Smooth muscle cell (in vitro differentiated cells): ENCODE data around the gene TUT1. TPM values are rescaled to one million over a fixed set of nuclear protein-coding genes. Genes with fewer than 3 reads are reported as not detected.

ENCODE experiments used
- DNase-seq: peaks from one replicate; lab custom pipeline; 2025; ENCODE audit not compliant: unreplicated experiment; lab: John Stamatoyannopoulos, UW
- H2AFZ ChIP-seq: fragments of 200-600 bp; sonication (generic); 2 replicates; pipeline ENCODE4 v1.6.0; 2016; ENCODE audit warnings: antibody characterized with exemption, low read depth, mild to moderate bottlenecking
- H3F3A ChIP-seq: fragments of 200-600 bp; sonication (generic); 2 replicates; pipeline ENCODE4 v1.6.0; 2017; ENCODE audit warnings: antibody characterized with exemption, low read depth
- H3K27ac ChIP-seq: fragments of 200-600 bp; sonication (generic); 2 replicates; pipeline ENCODE4 v1.5.1; 2016; ENCODE audit warnings: low read depth, mild to moderate bottlenecking
- H3K27me3 ChIP-seq: fragments of 200-600 bp; sonication (generic); 2 replicates; pipeline ENCODE4 v1.6.1; 2016; ENCODE audit warnings: low read depth, mild to moderate bottlenecking
- H3K36me3 ChIP-seq: fragments of 200-600 bp; sonication (generic); 2 replicates; pipeline ENCODE4 v1.5.1; 2016; ENCODE audit warnings: low read depth
- H3K4me1 ChIP-seq: fragments of 200-600 bp; sonication (generic); 2 replicates; pipeline ENCODE4 v1.5.1; 2016; ENCODE audit warnings: low read depth
- H3K4me2 ChIP-seq: fragments of 200-600 bp; sonication (generic); 2 replicates; pipeline ENCODE4 v1.6.0; 2016; ENCODE audit warnings: mild to moderate bottlenecking
- H3K4me3 ChIP-seq: fragments of 200-600 bp; sonication (generic); 2 replicates; pipeline ENCODE4 v1.5.1; 2016; ENCODE audit warnings: mild to moderate bottlenecking
- H3K79me2 ChIP-seq: fragments of 200-600 bp; sonication (generic); 2 replicates; pipeline ENCODE4 v1.6.0; 2016; ENCODE audit warnings: low read depth, mild to moderate bottlenecking
- H3K9ac ChIP-seq: fragments of 200-600 bp; sonication (generic); 2 replicates; pipeline ENCODE4 v1.6.0; 2016; ENCODE audit warnings: low read depth
- H3K9me3 ChIP-seq: fragments of 200-600 bp; sonication (generic); replicated peaks from 2 replicates; pipeline ENCODE4 v1.5.1; 2016; ENCODE audit warnings: low read depth
- H4K20me1 ChIP-seq: fragments of 200-600 bp; sonication (generic); 2 replicates; pipeline ENCODE4 v1.6.0; 2016; ENCODE audit warnings: low read depth
- CTCF ChIP-seq: fragments of 200-600 bp; sonication (generic); IDR thresholded peaks from 2 replicates; pipeline ENCODE4 v1.5.1; 2017; ENCODE audit warnings: borderline replicate concordance, mild to moderate bottlenecking, antibody characterized with exemption; ENCODE audit not compliant: insufficient read depth, poor library complexity, severe bottlenecking
- WGBS: methylation state at CpG from one replicate; pipeline ENCODE4 v1.1.7; 2016; ENCODE audit warnings: low lambda C conversion rate; 5-methylcytosine and 5-hydroxymethylcytosine counted together
- polyA plus RNA-seq: library from polyadenylated mRNA; unstranded; fragments of >200 nt; fragmentation: Nextera tagmentation; extraction: Ambion mirVana; gene quantifications from 2 replicates; pipeline ENCODE4 v1.2.1, GENCODE V29; 2016
- total RNA-seq: library from RNA; depleted of rRNA; stranded (reverse); fragments of >200 nt; gene quantifications from 2 replicates; pipeline ENCODE4 v1.2.3, GENCODE V29; 2014

Gene TUT1
- total and polyA plus RNA-seq, 2 experiments from 2014 or later = 3.0 to 15.9 TPM

- Histone ChIP-seq H3K27me3 (no peaks in the 10 kb centered on the region), H3K36me3 (peaks cover 3% of the 10 kb centered on the region), H3K4me2 (no peak overlapping the region), H3K4me1 (no peaks in the 10 kb centered on the region), H3K9me3 (no peaks in the 10 kb centered on the region), H3K79me2 (peaks cover 10% of the 10 kb centered on the region), H3K9ac (no peak overlapping the region), H3K4me3 (no peak overlapping the region), H3F3A (peaks cover 5% of the 10 kb centered on the region), H2AFZ (no peak overlapping the region), H4K20me1 (no peaks in the 10 kb centered on the region), H3K27ac (no peak overlapping the region)
- DNase-seq = no peak
- TF ChIP-seq CTCF = no peak
- WGBS = 92% methylated on average over 17 of the region's 18 CpGs
Measured at GRCh38 chr11:62580959-62581715, 10.2 kb downstream of the TUT1 start.

GRCh38 chr11:62579252-62579651 is 12.1 kb downstream of the TUT1 start:
- Histone ChIP-seq H3K27ac (no peak overlapping the region), H3K79me2 (peaks cover 29% of the 10 kb centered on the region), H3K4me3 (no peak overlapping the region), H3K9me3 (no peaks in the 10 kb centered on the region), H3F3A (peaks cover 5% of the 10 kb centered on the region), H3K4me2 (no peak overlapping the region), H2AFZ (no peak overlapping the region), H3K4me1 (no peaks in the 10 kb centered on the region), H4K20me1 (no peaks in the 10 kb centered on the region), H3K9ac (no peak overlapping the region), H3K27me3 (no peaks in the 10 kb centered on the region), H3K36me3 (peaks cover 3% of the 10 kb centered on the region)
- DNase-seq = no peak
- 96% methylated on average over 2 of the region's 2 CpGs for WGBS
- no peak for TF ChIP-seq CTCF

- peaks cover 30% of the 10 kb centered on the region for H3K79me2 ChIP-seq
- H3K4me3 ChIP-seq = no peak overlapping the region
- peaks cover 3% of the 10 kb centered on the region for H3K36me3 ChIP-seq
- H3F3A ChIP-seq = peaks cover 5% of the 10 kb centered on the region
- H4K20me1 ChIP-seq = no peaks in the 10 kb centered on the region
- no peak overlapping the region for H3K4me2 ChIP-seq
- WGBS = 99% methylated on average over 11 of the region's 11 CpGs
- H3K27ac ChIP-seq = no peak overlapping the region
- H3K4me1 ChIP-seq = no peaks in the 10 kb centered on the region
- no peak for DNase-seq
- H3K27me3 ChIP-seq = no peaks in the 10 kb centered on the region
- H3K9me3 ChIP-seq = no peaks in the 10 kb centered on the region
- H2AFZ ChIP-seq = no peak overlapping the region
- no peak overlapping the region for H3K9ac ChIP-seq
- TF ChIP-seq CTCF = no peak
Measured at GRCh38 chr11:62578541-62578940, 12.8 kb downstream of the TUT1 start.
